ENCODE measurements around the gene BNC1.

DNA sequence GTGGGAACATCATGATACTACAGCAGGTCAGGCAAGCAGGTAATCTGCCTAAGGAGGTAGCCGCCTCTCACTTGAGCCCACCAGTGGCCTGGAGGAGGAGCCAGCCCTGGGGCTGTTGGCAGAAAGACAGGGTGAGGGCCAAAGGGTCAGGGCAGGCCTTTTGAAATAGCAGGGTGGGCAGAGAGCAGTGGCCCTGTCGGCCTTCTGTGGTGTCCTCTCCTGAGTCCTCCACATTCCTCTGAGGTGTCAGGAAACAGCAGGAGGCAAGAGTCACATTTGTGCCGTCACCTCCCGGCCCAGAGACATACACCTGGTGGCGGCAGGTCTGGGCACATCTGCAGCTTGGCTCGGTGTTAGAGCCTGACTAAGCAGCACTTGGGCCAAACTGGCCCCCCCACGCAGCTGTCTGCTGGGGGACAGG lies 3.9 kb upstream of the BNC1 start:
- no peak for TF ChIP-seq POLR2A (IDR thresholded peaks at IDR 0.05; ENCODE audit: extremely low read depth, insufficient read length)
- TF ChIP-seq, protein P1, sequence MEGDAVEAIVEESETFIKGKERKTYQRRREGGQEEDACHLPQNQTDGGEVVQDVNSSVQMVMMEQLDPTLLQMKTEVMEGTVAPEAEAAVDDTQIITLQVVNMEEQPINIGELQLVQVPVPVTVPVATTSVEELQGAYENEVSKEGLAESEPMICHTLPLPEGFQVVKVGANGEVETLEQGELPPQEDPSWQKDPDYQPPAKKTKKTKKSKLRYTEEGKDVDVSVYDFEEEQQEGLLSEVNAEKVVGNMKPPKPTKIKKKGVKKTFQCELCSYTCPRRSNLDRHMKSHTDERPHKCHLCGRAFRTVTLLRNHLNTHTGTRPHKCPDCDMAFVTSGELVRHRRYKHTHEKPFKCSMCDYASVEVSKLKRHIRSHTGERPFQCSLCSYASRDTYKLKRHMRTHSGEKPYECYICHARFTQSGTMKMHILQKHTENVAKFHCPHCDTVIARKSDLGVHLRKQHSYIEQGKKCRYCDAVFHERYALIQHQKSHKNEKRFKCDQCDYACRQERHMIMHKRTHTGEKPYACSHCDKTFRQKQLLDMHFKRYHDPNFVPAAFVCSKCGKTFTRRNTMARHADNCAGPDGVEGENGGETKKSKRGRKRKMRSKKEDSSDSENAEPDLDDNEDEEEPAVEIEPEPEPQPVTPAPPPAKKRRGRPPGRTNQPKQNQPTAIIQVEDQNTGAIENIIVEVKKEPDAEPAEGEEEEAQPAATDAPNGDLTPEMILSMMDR (IDR thresholded peaks at IDR 0.05; ENCODE audit: low read depth, low read length): no peak
- no peak for TF ChIP-seq MYC (IDR thresholded peaks at IDR 0.05; ENCODE audit: low read depth, low read length)
- no peak for TF ChIP-seq MAX (IDR thresholded peaks at IDR 0.05; ENCODE audit: low read depth, low read length)

Measured in NB4 (cell line).